HL-60/S4 (cell line): ENCODE measurements around the gene HEY2.
"Not testable (repeated sequence)": the region's sequence is repeated elsewhere in the genome, so short reads cannot be mapped to it uniquely, and the experiment has no call there.

Experiments used
- in situ Hi-C: fragments of 300-500 bp; cut with MboI; formaldehyde crosslinking; loops from 2 replicates; pipeline ENCODE4 v1.14.3; 2022; ENCODE audit warnings: low sequenced_read_pairs

HEY2 gene

GRCh38 chr6:125793280-125793679 lies 43.8 kb downstream of the HEY2 start:
- in situ Hi-C loops = loop anchor here (5.0 kb wide), 1 partner anchor 164 kb away; the partner anchor contains the start of gene HINT3

DNA sequence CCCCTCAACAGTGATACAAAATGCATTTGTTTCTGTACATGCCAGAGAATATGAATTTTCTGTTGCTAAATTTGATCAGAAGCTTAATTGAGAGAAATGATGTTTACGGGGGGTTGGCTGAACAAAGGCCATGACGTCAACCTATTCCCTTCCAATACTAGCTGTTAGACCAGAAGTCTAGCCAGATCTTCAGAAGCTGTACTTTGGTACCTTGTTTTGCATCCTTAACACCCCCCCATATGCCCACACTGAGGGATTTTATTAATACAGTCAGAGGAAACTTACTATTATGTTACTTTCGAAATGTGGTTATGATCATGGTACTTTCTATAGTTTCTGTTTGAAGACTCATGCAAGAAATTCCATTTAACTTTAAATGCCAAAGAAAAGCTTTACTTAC lies 44.4 kb downstream of the HEY2 start:
- in situ Hi-C loops = loop anchor here (5.0 kb wide), 1 partner anchor 163 kb away; the partner anchor contains the start of gene HINT3

- in situ Hi-C loops = loop anchor here (5.0 kb wide), 1 partner anchor 163 kb away; the partner anchor contains the start of gene HINT3
Measured at GRCh38 chr6:125794342-125795137, 45.1 kb downstream of the HEY2 start.

- in situ Hi-C loops = no loop called here
Measured at GRCh38 chr6:125795301-125795700, 45.9 kb downstream of the HEY2 start.

DNA sequence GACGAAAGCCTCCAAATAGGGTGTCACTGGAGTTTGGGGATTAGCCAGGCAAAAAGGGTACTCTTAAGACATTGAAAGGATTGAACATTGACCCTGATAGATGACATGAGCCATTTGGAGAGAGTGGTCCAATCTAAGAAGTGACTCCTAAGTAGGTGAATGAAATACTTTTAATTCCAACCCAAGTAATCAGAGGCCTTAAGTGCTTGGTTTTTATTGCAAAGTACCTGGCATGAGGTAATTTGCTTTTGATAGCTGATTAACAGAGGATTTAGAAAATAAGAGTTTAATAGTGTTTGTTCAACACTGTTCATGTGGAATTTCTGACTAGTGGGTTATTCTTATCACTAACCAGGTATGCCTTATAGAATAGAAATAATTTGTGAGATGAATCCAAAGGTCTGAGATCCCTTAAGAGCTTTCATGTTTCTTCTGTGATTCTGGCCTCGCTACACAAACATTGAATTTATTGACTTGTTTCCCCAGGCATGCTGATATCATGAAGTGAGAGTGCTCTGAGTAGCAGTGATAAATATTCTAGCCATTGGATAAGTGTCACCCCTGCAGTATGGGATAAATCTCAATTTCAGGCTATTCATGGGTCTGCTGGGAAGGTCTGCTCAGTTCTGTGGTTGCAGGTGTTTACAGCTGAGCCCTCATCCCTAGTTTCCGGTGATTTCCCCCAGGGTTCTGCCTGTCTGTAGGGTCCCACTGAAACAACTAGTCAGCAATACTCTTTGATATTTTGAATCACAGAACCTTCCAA lies 47.9 kb downstream of the HEY2 start:
- in situ Hi-C loops = no loop called here

DNA sequence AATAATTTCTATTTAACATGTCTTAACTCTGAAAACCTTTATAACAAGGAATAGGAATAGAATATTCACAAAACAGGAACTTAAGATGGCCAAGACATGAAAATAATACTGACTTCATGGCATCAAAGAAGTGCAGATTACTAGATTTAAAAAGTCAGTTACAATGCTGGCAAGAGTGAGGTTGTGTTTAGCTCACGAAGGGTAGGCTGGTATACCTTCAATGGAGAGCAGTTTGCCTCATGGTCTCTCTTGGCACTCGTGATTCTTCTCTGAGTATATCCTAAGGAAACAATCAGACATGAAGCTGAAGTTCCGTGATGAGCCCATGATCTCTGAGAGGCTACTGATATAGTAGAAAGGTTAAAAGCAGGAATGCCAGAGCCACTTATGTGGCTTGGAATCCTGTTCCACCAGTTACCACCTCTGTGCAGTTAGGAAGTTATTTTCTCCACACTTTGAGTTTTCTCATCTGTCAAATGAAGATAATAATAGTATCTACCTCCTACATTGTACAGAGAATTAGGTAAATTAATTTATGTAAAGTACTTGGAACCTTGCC lies 48.5 kb downstream of the HEY2 start:
- in situ Hi-C loops = no loop called here

GRCh38 chr6:125798734-125799508 lies 49.5 kb downstream of the HEY2 start:
- in situ Hi-C loops = no loop called here

DNA sequence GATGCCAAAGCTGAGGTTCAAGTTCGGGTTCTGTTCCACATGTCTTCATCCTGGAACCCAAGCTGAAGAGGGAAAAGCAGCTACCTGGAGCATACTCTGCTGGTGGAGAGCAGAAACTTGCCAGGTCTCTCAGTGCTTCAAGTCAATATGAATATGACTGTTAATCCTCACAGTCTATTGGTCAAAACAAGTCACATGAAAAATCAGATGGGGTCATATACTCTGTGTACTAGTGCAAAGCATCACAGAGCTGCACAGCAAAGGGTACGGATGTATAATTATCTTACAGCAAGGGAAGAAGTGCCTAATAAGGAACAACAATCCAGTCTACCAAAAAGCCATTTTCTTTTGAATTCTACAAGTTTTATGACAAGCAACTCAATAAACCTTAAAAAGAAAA lies 53.0 kb downstream of the HEY2 start:
- in situ Hi-C loops = no loop called here

GRCh38 chr6:125802943-125803377 lies 53.5 kb downstream of the HEY2 start:
- in situ Hi-C loops = no loop called here

DNA sequence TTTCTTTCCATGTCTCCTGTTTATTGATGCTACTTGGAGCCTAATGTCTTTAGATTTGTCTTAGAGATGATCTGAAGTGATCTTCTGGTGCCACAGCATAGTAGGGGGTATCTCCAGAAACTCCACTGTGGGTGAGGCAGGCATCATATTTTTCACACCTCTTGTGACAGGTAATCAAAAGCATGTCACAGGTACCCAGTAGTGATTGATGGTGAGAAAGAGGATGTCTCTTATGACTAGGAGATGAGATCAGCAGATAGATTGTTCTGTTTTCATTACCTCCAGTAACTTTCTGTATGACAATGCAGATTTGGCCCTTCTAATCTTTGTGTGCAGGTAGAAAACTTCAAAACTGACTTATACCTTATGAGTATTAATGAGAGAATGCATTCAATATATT lies 54.8 kb downstream of the HEY2 start:
- in situ Hi-C loops = no loop called here

GRCh38 chr6:125804866-125805425 lies 55.5 kb downstream of the HEY2 start:
- in situ Hi-C loops = not testable (repeated sequence)

- in situ Hi-C loops = no loop called here
Measured at GRCh38 chr6:125806813-125807212, 57.4 kb downstream of the HEY2 start.

DNA sequence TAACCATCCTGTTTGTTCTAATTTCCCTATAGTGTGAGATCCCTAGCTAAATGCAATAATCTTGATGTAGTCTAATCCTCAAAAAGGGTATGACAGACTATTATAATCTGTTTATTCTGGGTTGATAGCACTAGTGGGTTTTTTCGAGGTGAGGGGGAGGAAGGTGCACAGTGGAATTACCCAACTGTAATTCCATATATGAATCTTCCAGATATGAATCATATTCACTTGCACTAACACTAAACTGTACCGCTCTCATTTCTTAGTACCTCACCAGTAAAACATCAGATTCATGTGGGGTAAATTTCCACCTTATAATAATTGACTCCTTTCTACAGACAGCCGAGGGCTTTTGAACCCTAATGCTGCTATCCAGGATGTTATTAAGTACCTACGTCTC lies 57.9 kb downstream of the HEY2 start:
- in situ Hi-C loops = no loop called here

GRCh38 chr6:125808060-125808459 lies 58.6 kb downstream of the HEY2 start:
- in situ Hi-C loops = no loop called here

DNA sequence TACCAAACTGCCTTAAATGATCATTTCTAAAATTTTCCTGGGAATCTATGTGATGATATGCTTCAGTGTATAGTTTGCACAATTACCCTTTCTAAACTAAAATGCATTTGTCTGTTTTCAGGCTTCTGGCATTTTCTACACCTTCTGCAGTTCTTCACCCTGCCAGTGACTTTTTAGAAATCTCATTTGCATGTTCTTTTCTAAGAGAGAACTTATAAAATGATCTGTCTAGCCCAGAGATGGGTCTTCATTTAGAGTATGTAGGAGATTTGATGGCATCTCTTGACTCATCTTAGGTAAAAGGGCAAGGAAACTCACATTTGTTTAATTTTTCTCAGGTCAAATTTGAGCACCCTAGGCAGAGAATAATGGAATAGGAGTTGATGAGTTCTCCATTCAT lies 59.2 kb downstream of the HEY2 start:
- in situ Hi-C loops = no loop called here

DNA sequence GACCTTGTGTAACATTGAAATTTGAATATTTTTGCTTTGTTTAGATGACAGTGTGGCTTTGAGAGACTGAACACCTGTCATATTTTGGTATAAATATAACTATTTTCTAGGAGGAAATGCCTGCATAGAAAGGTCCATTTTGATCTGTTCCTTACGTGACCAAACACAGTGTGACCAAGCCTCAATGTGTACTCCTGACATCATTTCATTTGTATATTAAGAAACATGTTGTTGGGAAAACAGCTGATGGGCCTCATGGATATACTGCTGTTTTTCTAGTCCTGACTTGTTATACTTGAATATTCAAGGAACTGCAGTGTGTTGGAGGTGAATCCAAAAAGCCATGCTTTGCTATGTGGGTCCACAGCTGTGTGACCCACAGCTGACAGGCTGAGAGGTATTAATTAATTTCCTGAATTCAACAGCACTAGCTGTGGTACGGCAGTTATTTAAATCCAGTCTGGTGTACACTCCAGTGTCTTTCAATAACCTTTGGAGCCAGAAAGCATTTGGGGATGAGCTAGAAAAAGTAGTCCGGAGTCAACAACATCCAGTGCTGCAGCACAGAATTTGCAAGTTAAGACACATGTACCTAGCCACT lies 60.2 kb downstream of the HEY2 start:
- in situ Hi-C loops = no loop called here

GRCh38 chr6:125810445-125810844 lies 61.0 kb downstream of the HEY2 start:
- in situ Hi-C loops = no loop called here
